HCT116 (cell line): ENCODE results near the gene GNA15. TPM values are rescaled to one million over a fixed set of nuclear protein-coding genes. Genes with fewer than 3 reads are reported as not detected.

Experiments
- ATAC-seq: fragments of 200-7000 bp; cut with Tn5 transposase; 2 replicates; pipeline ENCODE4 v1.9.1; 2020; ENCODE audit warnings: mild to moderate bottlenecking, moderate library complexity
- BruUV-seq: library from RNA; stranded (reverse); fragments of 400-500 nt; replicated peaks from 2 replicates; lab custom pipeline; 2021; lab: Mats Ljungman, UMichigan
- CTCF ChIA-PET: fragments of 300-600 bp; sonication (Branson Sonifier 250); formaldehyde crosslinking; loops from one replicate; lab custom pipeline; 2021; ENCODE audit warnings: antibody characterized with exemption; lab: Charles Lee
- POLR2A ChIA-PET: fragments of 300-600, 350-600 bp; sonication (Branson Sonifier 250); formaldehyde crosslinking; loops from one replicate; lab custom pipeline; 2021; ENCODE audit warnings: antibody characterized with exemption; lab: Charles Lee
- RAD21 ChIA-PET, 2 experiments: fragments of 300-600 bp; sonication (Branson Sonifier 250); formaldehyde crosslinking; loops; one replicate each; lab custom pipeline; 2023; ENCODE audit warnings: low total read pairs in 2 of 2; ENCODE audit not compliant: uncharacterized antibody in 2 of 2, unreplicated experiment in 2 of 2, low non-redundant PET in 1 of 2; lab: Charles Lee
- DNase-seq: peaks from one replicate; pipeline ENCODE4 v3.0.0-alpha.2; 2010; ENCODE audit warnings: low read depth, low spot score
- H2AFZ ChIP-seq: fragments of 200-600 bp; shearing (Covaris generic), sonication (generic); 2 replicates; pipeline ENCODE4 v1.6.1; 2017; ENCODE audit warnings: low read depth, mixed run types, mixed read lengths, antibody characterized with exemption, low read length; ENCODE audit not compliant: poor library complexity, severe bottlenecking
- H3K27ac ChIP-seq: 2 replicates; pipeline ENCODE4 v1.5.1; 2012; ENCODE audit warnings: low read depth, low read length
- H3K27me3 ChIP-seq: fragments of 200-600 bp; sonication (generic); 2 replicates; pipeline ENCODE4 v1.6.1; 2016; ENCODE audit warnings: mixed run types, low read length, mixed read lengths; ENCODE audit not compliant: insufficient read depth
- H3K36me3 ChIP-seq, 2 experiments: fragments of 200-500 bp in 1 of 2; fragments of 200-600 bp in 1 of 2; sonication (Bioruptor generic) in 1 of 2; sonication (generic) in 1 of 2; 2 replicates each; pipeline versions ENCODE4 v1.5.1 to v1.6.1; 2014 to 2016; ENCODE audit warnings: low read length in 2 of 2, inconsistent platforms in 1 of 2, mixed read lengths in 1 of 2, mixed run types in 1 of 2; ENCODE audit not compliant: insufficient read depth in 2 of 2, control insufficient read depth in 1 of 2
- H3K4me1 ChIP-seq, 2 experiments: fragments of 200-600 bp in 1 of 2; sonication (generic) in 1 of 2; 2 replicates each; pipeline versions ENCODE4 v1.5.1 to v1.6.1; 2012 to 2017; ENCODE audit warnings: low read length in 2 of 2, inconsistent platforms in 1 of 2, mild to moderate bottlenecking in 1 of 2, mixed read lengths in 1 of 2, mixed run types in 1 of 2, moderate library complexity in 1 of 2; ENCODE audit not compliant: insufficient read depth in 2 of 2, control insufficient read depth in 1 of 2
- H3K4me2 ChIP-seq: fragments of 200-600 bp; sonication (generic); 2 replicates; pipeline ENCODE4 v1.6.1; 2017; ENCODE audit warnings: mixed run types, low read length, mixed read lengths
- H3K4me3 ChIP-seq, 2 experiments: fragments of 200-600 bp in 1 of 2; sonication (generic) in 1 of 2; replicated peaks in 1 of 2; 2 replicates each; pipeline ENCODE4 v1.5.1; 2011 to 2016; ENCODE audit warnings: low read length in 2 of 2, control low read depth in 1 of 2, low read depth in 1 of 2, mild to moderate bottlenecking in 1 of 2, mixed read lengths in 1 of 2, mixed run types in 1 of 2
- H3K79me2 ChIP-seq: fragments of 200-600 bp; sonication (generic); 2 replicates; pipeline ENCODE4 v1.6.1; 2017; ENCODE audit warnings: mild to moderate bottlenecking, mixed run types, low read length, moderate library complexity, mixed read lengths; ENCODE audit not compliant: insufficient read depth
- H3K9ac ChIP-seq: fragments of 200-600 bp; sonication (generic); 2 replicates; pipeline ENCODE4 v1.6.1; 2016; ENCODE audit warnings: low read length, mixed read lengths
- H3K9me2 ChIP-seq: fragments of 200-600 bp; sonication (generic), shearing (Covaris generic); 2 replicates; pipeline ENCODE4 v1.6.1; 2017; ENCODE audit warnings: mixed run types, mild to moderate bottlenecking, moderate library complexity; ENCODE audit not compliant: insufficient read depth
- H3K9me3 ChIP-seq, 2 experiments: fragments of 200-500 bp in 1 of 2; fragments of 200-600 bp in 1 of 2; sonication (Bioruptor generic) in 1 of 2; sonication (generic) in 1 of 2; 2 replicates each; pipeline ENCODE4 v1.6.1; 2014 to 2017; ENCODE audit warnings: low read length in 2 of 2, mixed read lengths in 2 of 2, inconsistent platforms in 1 of 2, low read depth in 1 of 2, mild to moderate bottlenecking in 1 of 2, mixed run types in 1 of 2, moderate library complexity in 1 of 2; ENCODE audit not compliant: control insufficient read depth in 1 of 2, insufficient read depth in 1 of 2
- H4K20me1 ChIP-seq: fragments of 200-600 bp; sonication (generic), shearing (Covaris generic); 2 replicates; pipeline ENCODE4 v1.6.1; 2017; ENCODE audit warnings: mixed run types, mild to moderate bottlenecking, moderate library complexity; ENCODE audit not compliant: insufficient read depth
- CBX3 ChIP-seq: IDR thresholded peaks from 2 replicates; pipeline ENCODE4 v1.6.1; 2012; ENCODE audit warnings: low read depth
- EZH2 ChIP-seq: fragments of 200-600 bp; sonication (generic); IDR thresholded peaks from 2 replicates; pipeline ENCODE4 v1.6.1; 2017; ENCODE audit warnings: antibody characterized with exemption, mixed run types
- EZH2phosphoT487 ChIP-seq: fragments of 200-600 bp; IDR thresholded peaks from 2 replicates; pipeline ENCODE4 v1.6.1; 2018; ENCODE audit warnings: antibody characterized with exemption, borderline replicate concordance
- FOSL1 ChIP-seq: IDR thresholded peaks from 2 replicates; pipeline ENCODE4 v1.6.1; 2012; ENCODE audit warnings: low read depth
- JUND ChIP-seq: IDR thresholded peaks from 2 replicates; pipeline ENCODE4 v1.6.1; 2012
- RAD21 ChIP-seq: IDR thresholded peaks from 2 replicates; pipeline ENCODE4 v1.6.1; 2012; ENCODE audit warnings: low read depth, mild to moderate bottlenecking
- SP1 ChIP-seq: IDR thresholded peaks from 2 replicates; pipeline ENCODE4 v1.6.1; 2012; ENCODE audit warnings: low read depth
- YY1 ChIP-seq: IDR thresholded peaks from 2 replicates; pipeline ENCODE4 v1.6.1; 2011; ENCODE audit warnings: low read length, low read depth, moderate library complexity, mild to moderate bottlenecking; ENCODE audit not compliant: insufficient replicate concordance; ENCODE audit errors: extremely low read depth
- ZFX ChIP-seq: fragments of 450-650 bp; IDR thresholded peaks from 2 replicates; pipeline ENCODE4 v1.6.1; 2017
- intact Hi-C: fragments of 100-400 bp; cut with micrococcal nuclease; formaldehyde crosslinking; loops from 2 replicates; pipeline ENCODE4 v1.10.0; 2022
- total RNA-seq: library from RNA; stranded (reverse); gene quantifications from one replicate; pipeline ENCODE4 v1.2.1, GENCODE V29; 2021; ENCODE audit not compliant: unreplicated experiment
- TF ChIP-seq, protein P1 (sequence below): IDR thresholded peaks from 2 replicates; pipeline ENCODE4 v1.6.1; 2012
- TF ChIP-seq, protein P2 (sequence below): IDR thresholded peaks from 2 replicates; pipeline ENCODE4 v1.6.1; 2011; ENCODE audit warnings: mild to moderate bottlenecking, low read length, moderate library complexity; ENCODE audit not compliant: insufficient replicate concordance; ENCODE audit errors: extremely low read depth
- TF ChIP-seq, protein P3 (sequence below): IDR thresholded peaks from 2 replicates; pipeline ENCODE4 v1.6.1; 2012; ENCODE audit warnings: low read depth
- TF ChIP-seq, protein P4 (sequence below), 3 experiments: fragments of 200-600 bp in 1 of 3; sonication (generic) in 1 of 3; IDR thresholded peaks in 2 of 3; conservative IDR thresholded peaks in 1 of 3; 2 replicates each; pipeline ENCODE4 v1.5.1; 2012 to 2017; ENCODE audit warnings: low read depth in 2 of 3, low read length in 2 of 3, antibody characterized with exemption in 1 of 3, borderline replicate concordance in 1 of 3, control low read depth in 1 of 3, mild to moderate bottlenecking in 1 of 3, mixed read lengths in 1 of 3, mixed run types in 1 of 3, moderate library complexity in 1 of 3; ENCODE audit not compliant: insufficient read depth in 1 of 3

GNA15 gene
- total RNA-seq, 1 experiment from 2014 or later = 1.5 TPM

DNA sequence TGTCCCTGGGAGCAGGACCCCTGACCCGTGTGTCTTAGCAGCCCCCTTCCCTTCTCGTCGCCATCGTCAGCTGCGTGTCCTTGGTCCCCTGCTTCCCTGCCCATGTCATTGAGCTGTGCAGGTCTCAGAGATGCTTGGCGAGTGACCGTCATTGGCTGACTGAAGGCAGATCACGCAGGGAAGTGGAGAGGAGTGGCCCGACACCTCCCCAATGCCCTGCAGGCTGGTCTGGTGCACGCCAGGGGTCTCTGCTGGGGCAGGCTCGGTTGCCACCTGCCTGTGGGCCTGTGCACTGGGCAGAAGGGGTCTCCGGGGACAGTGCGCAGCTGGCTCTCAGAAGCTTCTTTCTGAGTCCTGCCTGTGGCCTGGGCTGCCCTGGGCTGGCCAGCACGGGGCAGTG lies 35.5 kb upstream of the GNA15 start:
- no peak overlapping the region for H2AFZ ChIP-seq
- no peaks in the 10 kb centered on the region for H3K27me3 ChIP-seq
- CTCF ChIA-PET = interaction anchor here (2.5 kb wide), 1 partner anchor 8 kb away, joined by 8 read pairs; no protein-coding TSS in a partner anchor
- RAD21 ChIA-PET = no interaction called here
- no peak overlapping the region for H3K4me2 ChIP-seq
- intact Hi-C loops = no loop called here
- no peaks in the 10 kb centered on the region for H3K9me3 ChIP-seq
- no TSS peak for BruUV-seq
- POLR2A ChIA-PET = no interaction called here
- peaks cover 92% of the 10 kb centered on the region for H3K79me2 ChIP-seq
- no peaks in the 10 kb centered on the region for H4K20me1 ChIP-seq
- H3K4me1 ChIP-seq = peaks cover 10 to 26% of the 10 kb centered on the region in 2 experiments
- H3K36me3 ChIP-seq = no peaks in the 10 kb centered on the region
- DNase-seq (no peak), ATAC-seq (no peak)
- H3K27ac ChIP-seq = no peak overlapping the region
- TF ChIP-seq, protein P1, sequence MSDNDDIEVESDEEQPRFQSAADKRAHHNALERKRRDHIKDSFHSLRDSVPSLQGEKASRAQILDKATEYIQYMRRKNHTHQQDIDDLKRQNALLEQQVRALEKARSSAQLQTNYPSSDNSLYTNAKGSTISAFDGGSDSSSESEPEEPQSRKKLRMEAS = no peak
- TF ChIP-seq SP1 = no peak
- TF ChIP-seq EZH2 = no peak
- TF ChIP-seq RAD21 = no peak
- TF ChIP-seq, protein P2, sequence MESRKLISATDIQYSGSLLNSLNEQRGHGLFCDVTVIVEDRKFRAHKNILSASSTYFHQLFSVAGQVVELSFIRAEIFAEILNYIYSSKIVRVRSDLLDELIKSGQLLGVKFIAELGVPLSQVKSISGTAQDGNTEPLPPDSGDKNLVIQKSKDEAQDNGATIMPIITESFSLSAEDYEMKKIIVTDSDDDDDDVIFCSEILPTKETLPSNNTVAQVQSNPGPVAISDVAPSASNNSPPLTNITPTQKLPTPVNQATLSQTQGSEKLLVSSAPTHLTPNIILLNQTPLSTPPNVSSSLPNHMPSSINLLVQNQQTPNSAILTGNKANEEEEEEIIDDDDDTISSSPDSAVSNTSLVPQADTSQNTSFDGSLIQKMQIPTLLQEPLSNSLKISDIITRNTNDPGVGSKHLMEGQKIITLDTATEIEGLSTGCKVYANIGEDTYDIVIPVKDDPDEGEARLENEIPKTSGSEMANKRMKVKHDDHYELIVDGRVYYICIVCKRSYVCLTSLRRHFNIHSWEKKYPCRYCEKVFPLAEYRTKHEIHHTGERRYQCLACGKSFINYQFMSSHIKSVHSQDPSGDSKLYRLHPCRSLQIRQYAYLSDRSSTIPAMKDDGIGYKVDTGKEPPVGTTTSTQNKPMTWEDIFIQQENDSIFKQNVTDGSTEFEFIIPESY = no peak
- TF ChIP-seq ZFX = no peak
- TF ChIP-seq JUND = no peak
- TF ChIP-seq, protein P3, sequence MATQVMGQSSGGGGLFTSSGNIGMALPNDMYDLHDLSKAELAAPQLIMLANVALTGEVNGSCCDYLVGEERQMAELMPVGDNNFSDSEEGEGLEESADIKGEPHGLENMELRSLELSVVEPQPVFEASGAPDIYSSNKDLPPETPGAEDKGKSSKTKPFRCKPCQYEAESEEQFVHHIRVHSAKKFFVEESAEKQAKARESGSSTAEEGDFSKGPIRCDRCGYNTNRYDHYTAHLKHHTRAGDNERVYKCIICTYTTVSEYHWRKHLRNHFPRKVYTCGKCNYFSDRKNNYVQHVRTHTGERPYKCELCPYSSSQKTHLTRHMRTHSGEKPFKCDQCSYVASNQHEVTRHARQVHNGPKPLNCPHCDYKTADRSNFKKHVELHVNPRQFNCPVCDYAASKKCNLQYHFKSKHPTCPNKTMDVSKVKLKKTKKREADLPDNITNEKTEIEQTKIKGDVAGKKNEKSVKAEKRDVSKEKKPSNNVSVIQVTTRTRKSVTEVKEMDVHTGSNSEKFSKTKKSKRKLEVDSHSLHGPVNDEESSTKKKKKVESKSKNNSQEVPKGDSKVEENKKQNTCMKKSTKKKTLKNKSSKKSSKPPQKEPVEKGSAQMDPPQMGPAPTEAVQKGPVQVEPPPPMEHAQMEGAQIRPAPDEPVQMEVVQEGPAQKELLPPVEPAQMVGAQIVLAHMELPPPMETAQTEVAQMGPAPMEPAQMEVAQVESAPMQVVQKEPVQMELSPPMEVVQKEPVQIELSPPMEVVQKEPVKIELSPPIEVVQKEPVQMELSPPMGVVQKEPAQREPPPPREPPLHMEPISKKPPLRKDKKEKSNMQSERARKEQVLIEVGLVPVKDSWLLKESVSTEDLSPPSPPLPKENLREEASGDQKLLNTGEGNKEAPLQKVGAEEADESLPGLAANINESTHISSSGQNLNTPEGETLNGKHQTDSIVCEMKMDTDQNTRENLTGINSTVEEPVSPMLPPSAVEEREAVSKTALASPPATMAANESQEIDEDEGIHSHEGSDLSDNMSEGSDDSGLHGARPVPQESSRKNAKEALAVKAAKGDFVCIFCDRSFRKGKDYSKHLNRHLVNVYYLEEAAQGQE = no peak
- TF ChIP-seq FOSL1 = no peak
- TF ChIP-seq YY1 = no peak
- TF ChIP-seq, protein P4, sequence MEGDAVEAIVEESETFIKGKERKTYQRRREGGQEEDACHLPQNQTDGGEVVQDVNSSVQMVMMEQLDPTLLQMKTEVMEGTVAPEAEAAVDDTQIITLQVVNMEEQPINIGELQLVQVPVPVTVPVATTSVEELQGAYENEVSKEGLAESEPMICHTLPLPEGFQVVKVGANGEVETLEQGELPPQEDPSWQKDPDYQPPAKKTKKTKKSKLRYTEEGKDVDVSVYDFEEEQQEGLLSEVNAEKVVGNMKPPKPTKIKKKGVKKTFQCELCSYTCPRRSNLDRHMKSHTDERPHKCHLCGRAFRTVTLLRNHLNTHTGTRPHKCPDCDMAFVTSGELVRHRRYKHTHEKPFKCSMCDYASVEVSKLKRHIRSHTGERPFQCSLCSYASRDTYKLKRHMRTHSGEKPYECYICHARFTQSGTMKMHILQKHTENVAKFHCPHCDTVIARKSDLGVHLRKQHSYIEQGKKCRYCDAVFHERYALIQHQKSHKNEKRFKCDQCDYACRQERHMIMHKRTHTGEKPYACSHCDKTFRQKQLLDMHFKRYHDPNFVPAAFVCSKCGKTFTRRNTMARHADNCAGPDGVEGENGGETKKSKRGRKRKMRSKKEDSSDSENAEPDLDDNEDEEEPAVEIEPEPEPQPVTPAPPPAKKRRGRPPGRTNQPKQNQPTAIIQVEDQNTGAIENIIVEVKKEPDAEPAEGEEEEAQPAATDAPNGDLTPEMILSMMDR (IDR thresholded peaks at IDR 0.05 in 2 of 3, conservative IDR thresholded peaks at IDR 0.05 in 1 of 3; ENCODE audit: borderline replicate concordance in 1 of 3, insufficient read depth in 1 of 3, low read depth in 2 of 3, low read length in 2 of 3) = no peak
- no peak for TF ChIP-seq CBX3
- no peak for TF ChIP-seq EZH2phosphoT487
- no peak overlapping the region for H3K9ac ChIP-seq
- H3K9me2 ChIP-seq = no peaks in the 10 kb centered on the region
- H3K4me3 ChIP-seq = no peak overlapping the region
